ENCODE results near the gene HES7.

DNA sequence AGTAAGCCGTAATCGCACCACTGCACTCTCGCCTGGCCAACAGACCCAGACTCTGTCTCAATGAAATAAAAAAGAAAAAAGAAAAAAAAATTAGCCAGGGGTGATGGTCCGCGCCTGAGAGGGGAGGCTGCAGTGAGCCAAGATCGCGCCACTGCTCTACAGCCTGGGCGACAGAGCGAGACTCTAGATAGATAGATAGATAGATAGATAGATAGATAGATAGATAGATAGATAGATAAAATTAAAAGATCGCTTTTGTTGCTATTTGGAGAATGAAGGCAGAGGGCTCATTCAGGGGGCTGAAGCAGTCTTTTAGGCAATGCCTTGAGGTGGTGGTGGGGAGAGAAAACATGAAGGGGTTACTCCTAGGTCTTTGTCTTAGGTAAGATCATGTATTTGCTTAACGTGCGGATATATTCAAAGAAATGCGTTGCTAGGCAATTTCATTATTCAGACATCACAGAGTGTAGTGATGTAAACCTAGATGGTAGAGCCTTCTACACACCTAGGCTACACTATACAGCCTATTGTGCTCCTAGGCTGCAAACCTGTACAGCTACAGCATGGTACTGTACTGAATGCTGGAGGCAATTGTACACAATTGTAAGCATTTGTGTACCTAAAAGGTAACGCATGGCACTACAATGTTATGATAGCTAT lies 4.3 kb upstream of the HES7 start:
- TF ChIP-seq, protein P1, sequence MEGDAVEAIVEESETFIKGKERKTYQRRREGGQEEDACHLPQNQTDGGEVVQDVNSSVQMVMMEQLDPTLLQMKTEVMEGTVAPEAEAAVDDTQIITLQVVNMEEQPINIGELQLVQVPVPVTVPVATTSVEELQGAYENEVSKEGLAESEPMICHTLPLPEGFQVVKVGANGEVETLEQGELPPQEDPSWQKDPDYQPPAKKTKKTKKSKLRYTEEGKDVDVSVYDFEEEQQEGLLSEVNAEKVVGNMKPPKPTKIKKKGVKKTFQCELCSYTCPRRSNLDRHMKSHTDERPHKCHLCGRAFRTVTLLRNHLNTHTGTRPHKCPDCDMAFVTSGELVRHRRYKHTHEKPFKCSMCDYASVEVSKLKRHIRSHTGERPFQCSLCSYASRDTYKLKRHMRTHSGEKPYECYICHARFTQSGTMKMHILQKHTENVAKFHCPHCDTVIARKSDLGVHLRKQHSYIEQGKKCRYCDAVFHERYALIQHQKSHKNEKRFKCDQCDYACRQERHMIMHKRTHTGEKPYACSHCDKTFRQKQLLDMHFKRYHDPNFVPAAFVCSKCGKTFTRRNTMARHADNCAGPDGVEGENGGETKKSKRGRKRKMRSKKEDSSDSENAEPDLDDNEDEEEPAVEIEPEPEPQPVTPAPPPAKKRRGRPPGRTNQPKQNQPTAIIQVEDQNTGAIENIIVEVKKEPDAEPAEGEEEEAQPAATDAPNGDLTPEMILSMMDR (conservative IDR thresholded peaks at IDR 0.05 in 1 of 2, IDR thresholded peaks at IDR 0.05 in 1 of 2; ENCODE audit: extremely low read depth in 1 of 2, insufficient read depth in 1 of 2, low read depth in 1 of 2, low read length in 2 of 2): no peak
- no peak for TF ChIP-seq EZH2 (IDR thresholded peaks at IDR 0.05; ENCODE audit: borderline replicate concordance, low read length)
